GM12874 (cell line): ENCODE measurements around the gene ARL2.

Experiments
- CTCF ChIP-seq: IDR thresholded peaks from 2 replicates; pipeline ENCODE4 v1.5.1; 2011; ENCODE audit warnings: low read depth, mild to moderate bottlenecking, control low read depth, low read length, moderate library complexity; ENCODE audit not compliant: insufficient read depth

ARL2 gene

GRCh38 chr11:65055538-65055937 lies 41.6 kb downstream of the ARL2 start:
- no peak for TF ChIP-seq CTCF

GRCh38 chr11:65056999-65057398 lies 43.0 kb downstream of the ARL2 start:
- no peak for TF ChIP-seq CTCF

GRCh38 chr11:65057526-65057925 lies 43.6 kb downstream of the ARL2 start:
- no peak for TF ChIP-seq CTCF

GRCh38 chr11:65058012-65058411 lies 44.1 kb downstream of the ARL2 start:
- no peak for TF ChIP-seq CTCF

- no peak for TF ChIP-seq CTCF
These were observed 44.6 kb downstream of the ARL2 start, which contains the start of gene NAALADL1 for GRCh38 chr11:65058419-65059054. NAALADL1 (minus strand) TSS chr11:65058553; CDS start chr11:65058521, 32 bp downstream.

- no peak for TF ChIP-seq CTCF
These were observed 45.6 kb downstream of the ARL2 start for GRCh38 chr11:65059523-65059922.

- no peak for TF ChIP-seq CTCF
These were observed 46.2 kb downstream of the ARL2 start for GRCh38 chr11:65059959-65060824.
